HG03095 (cell line): Measurements from ENCODE around the gene DHRS2.
"Not testable (repeated sequence)": the region's sequence is repeated elsewhere in the genome, so short reads cannot be mapped to it uniquely, and the experiment has no call there.

Experiments used
- ATAC-seq: cut with Tn5 transposase; IDR thresholded peaks from one replicate; pipeline ENCODE4 v1.9.1; 2021; ENCODE audit warnings: moderate library complexity; ENCODE audit not compliant: unreplicated experiment

The DHRS2 gene

DNA sequence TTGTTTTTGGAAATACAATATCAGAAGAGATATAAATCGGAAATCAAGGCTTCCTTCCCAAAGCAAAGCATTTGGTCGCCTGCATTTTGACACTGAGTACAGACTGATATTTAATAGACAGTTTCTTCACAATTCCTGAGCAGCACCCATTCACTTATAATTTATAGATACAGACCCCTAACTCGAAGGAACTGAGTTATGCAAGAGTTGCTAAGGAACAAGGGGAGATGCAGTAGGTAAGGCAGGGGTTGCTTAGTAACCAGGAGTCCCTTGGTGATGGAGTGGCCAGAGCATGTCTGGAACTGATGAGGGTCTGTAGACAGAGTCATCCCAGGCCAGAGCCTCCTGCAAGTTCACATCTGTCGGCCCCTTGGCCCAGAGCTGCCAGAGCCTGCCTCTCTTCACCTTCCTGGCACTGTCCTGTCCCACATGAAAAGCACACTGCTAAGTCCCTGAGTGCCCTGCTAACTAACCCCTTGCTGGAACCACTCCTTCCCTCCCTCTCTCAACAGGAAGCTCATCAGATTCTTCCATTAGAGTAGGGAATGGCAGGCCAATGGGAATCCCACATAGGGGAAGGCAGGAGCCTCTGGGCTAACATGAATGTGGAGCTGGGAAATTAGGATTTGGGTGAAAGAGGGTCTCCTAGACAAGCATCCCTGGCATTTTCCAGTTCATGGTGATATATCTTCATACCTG lies 3.6 kb upstream of the DHRS2 start:
- no peak for ATAC-seq

DNA sequence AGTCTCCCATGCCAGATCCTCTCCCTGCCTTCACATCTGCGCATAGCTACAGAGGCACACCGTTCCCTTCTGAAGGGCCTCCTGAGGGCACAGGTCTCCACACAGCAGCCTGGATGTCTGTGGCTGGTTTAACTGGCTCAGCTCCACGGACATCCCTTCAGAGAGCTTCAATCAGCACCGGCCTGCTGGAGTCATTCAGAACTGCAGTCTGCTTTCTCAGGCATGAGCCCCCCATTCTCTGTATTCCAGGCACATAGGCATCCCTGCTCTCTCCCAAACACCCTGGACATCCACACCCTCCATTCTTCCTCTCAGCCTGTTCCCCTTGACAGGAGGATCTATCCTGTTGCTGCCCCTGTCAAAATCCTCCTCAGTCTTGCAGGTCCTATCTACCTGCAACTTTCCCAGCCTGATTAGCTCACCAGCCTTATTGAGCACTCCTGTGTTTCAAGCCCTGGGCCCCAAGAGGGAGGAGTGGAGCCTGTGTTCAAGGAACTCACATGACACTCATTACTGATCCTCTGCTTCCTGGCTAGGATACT lies 2.9 kb upstream of the DHRS2 start:
- ATAC-seq, result no peak

DNA sequence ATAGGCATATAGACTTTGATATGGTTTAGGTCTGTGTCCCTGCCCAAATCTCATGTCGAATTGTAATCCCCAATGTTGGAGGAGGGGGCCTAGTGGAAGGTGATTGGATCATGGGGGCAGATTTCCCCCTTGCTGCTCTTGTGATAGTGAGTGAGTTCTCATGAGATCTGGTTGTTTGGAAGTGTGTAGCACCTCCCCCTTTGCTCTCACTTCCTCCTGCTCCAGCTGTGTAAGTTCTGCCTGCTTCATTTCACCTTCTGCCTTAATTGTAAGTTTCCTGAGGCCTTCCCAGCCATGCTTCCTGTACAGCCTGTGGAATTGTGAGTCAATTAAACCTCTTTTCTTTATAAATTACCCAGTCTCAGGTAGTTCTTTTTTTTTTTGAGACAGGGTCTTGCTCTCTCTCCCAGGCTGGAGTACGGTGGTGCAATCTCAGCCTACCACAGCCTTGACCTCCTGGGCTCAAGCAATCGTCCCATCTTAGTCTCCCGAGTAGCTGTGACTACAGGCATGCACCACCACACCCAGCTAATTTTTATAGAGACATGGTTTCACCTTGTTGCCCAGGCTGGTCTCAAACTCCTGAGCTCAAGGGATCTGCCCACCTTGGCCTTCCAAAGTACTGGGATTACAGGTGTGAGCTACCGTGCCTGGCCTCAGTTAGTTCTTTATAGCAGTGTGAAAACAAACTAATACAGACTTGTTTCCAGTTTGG lies 1.3 kb upstream of the DHRS2 start:
- not testable (repeated sequence) for ATAC-seq

DNA sequence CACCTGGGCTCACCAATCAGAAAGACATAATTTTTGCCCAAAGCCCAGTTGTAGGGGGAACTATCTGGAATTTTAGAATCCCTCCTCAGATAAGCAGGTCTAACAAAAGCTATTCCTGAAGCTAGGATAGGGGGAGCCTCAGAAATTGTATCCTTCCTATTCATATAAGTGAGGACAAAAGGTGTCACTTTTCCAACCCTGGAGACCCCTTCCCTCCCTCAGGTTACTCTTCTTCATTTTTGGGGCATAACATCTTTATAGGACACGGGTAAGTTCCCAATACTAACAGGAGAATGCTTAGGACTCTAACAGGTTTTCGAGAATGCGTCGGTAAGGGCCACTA lies 1.1 kb downstream of the DHRS2 start:
- ATAC-seq, result not testable (repeated sequence)

DNA sequence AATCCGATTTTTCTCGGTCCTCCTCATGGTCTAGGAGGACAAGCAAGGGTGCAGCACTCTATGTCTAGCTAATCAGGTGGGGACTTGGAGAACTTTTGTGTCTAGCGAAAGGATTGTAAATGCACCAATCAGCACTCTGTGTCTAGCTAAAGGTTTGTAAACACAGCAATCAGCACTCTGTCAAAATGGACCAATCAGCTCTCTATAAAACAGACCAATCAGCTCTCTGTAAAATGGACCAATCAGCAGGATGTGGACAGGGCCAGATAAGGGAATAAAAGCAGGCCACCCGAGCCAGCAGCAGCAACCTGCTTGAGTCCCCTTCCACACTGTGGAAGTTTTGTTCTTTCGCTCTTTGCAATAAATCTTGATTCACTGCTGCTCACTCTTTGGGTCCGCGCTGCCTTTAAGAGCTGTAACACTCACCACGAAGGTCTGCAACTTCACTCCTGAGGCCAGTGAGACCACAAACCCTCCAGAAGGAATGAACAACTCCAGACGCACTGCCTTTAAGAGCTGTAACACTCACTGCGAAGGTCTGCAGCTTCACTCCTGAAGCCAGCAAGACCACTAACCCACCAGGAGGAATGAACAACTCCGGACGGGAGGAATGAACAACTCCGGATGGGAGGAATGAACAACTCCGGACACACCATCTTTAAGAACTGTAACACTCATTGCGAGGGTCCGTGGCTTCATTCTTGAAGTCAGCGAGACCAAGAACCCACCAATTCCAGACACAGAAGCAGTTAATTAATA lies 1.7 kb downstream of the DHRS2 start:
- not testable (repeated sequence) for ATAC-seq

DNA sequence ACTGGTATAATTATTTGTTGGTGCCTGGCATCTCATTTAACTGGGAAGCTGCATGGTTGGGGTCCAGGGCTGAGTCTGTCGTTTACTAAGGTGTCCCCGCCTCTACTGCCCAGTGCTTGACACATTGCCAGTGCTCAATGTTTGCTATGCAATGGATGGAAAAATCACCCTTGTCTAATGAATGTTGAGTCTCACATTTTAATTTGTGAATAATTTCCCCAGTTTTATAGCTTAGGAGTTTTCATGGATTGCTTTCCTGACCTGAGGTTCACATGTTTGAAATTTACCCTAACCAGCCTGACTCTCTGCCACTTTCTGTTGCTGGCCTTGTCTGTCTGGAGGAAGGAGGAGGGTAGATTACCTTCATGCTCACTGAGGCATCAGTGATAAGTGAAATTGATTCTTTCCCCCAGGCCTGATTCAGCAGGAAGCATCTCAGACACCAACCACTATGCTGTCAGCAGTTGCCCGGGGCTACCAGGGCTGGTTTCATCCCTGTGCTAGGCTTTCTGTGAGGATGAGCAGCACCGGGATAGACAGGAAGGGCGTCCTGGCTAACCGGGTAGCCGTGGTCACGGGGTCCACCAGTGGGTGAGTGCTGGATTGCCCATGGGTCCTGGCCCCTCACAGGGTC lies 2.4 kb downstream of the DHRS2 start:
- no peak for ATAC-seq

DNA sequence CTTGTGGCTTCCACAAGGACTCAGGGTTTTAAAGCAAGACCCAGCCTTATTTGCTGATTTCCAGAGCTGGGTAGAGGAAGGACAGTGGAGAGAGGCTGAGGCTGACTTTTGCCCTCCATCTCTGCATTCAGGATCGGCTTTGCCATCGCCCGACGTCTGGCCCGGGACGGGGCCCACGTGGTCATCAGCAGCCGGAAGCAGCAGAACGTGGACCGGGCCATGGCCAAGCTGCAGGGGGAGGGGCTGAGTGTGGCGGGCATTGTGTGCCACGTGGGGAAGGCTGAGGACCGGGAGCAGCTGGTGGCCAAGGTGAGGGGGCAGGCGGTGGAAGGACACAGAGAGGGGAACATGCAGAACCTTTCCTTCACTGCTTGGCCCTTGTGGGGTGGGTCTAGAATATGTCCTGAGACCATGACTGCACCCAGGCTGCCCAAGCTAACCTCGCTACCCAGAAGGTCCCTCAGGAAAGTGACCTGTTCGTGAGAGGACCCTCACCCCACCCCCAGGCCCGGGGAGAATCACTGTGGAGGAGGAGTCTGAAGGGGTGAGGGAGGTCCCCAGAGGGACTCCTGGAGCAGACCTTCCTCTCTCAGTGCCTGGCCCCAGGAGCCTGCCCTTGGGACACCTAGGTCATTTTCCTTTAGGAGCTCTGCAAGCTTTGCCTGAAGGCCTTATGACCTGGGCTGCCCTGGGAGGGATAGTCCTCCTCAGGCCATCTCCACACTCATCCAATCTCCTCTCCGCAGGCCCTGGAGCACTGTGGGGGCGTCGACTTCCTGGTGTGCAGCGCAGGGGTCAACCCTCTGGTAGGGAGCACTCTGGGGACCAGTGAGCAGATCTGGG lies 3.1 kb downstream of the DHRS2 start:
- ATAC-seq, result no peak

DNA sequence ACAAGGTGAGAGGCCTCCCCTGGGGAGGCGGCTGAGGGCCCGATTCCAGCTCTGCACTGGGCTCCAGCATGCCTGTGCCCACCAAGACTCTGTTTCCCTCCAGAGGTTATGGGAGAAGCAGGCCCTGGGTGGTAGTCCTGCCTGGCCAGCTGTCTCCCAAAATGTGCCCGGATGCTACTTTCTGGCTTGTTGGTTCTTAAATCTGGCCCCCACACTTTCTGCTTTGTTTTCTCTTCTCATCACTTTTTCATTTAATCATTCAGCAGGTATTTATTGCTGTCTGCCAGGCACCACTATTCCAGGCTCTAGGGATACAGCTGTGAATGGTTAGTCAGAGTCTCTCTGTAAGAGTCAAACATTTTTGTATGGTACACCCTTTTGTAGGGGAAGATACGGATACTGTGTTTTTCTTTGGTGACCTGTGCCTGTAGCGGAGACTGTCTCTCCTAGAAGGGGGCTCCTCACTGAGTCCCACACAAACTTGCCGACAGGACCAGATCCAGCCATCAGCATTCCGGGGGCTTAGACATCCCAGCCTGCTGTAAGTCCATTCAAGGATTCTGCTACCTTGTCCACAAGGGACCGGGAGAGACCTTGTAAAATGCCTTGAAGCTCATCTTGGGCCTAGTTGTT lies 3.8 kb downstream of the DHRS2 start:
- no peak for ATAC-seq

DNA sequence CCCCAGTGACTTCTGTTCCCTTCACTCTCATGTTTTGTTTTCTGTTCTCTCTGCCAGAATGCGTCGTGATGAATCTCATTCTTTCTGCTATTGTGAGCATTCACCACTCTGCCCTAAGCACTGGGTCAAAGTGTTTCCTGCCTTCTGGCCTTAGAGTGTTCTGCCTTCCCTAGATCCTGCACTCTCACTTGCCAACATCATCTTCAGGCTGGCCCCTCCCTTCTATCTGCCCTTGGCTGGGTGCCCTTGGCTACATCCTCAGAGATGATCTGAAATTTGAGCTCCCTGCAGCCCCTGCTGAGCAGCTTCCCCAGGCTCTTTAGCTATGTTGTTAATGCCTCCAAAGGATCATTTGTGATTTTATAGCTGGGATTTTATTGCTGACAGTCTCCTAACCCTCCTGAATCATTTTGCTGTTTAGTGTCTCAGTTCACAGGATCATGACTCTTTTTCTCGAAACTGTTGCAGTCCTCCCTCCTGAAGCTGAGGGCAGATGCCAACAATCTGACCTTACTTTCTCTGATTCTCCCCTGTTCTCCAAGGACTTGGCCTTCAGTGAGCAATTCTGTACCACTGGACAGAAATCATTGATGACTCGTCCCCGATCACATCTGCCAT lies 4.5 kb downstream of the DHRS2 start:
- no peak for ATAC-seq

DNA sequence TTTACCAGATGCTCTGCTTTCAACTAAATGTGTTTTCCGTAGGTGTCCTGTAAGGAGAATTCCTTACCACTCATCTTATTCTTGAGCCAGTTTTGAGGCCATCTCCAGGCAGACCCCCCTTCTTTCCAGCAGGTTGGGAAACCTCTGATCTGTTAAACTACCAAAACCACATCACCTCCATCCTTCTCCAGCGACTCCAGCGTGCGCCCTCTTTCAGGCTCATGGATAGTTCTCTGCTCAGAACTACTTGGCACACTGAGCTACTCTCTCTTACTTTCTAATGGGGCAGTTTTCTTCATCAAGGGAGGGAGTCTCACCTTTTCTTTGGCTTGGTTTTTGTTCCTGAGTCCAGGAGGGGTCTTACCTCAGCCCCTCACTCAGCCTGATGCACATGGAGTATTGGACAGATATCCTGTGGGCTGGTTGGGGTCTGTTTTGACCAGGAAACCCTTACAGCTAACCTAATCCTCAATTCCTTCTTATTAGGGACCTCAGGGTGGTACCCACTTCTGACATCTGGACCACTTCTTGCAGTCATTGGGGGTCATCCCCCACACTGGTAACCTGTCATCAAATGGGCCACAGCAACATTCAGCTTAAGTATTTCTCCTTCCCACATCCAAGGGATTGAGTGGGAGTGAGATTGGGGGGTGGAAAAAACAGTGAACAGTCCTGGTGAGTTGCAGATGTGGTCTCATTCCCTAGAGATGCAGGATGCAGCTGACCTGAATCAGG lies 5.2 kb downstream of the DHRS2 start:
- no peak for ATAC-seq

DNA sequence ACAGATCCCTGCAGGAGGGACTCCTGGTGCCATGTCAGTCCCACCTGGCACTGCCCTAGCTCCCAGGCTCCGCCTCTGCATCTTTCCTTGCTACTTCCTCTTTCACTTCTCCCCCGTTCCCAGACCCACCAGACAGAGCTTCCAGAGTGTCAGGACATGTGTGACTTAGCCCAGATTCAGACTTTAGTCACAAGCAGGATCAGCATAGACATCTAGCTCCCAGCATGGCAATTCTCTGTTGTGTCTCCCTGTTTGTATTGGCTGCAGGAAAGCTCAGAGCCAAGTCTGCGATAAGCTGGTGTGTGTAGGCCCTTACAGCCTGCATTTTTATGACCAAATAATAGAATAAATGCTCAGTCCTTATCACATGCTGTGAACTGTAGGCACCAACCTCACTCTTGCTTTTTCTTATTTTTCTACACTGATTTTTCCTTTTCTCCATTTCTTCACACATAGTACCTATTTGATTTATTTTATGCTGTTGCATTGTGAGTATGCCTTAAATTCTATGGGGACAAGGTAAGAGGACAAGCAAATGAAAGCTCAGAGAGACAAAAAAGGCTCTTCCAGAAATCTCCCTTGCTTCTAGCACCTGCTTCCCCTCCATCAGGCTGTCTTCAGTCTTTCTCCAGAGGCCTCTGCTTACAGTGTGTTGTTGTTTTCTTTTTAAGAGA lies 5.9 kb downstream of the DHRS2 start:
- ATAC-seq, result no peak

DNA sequence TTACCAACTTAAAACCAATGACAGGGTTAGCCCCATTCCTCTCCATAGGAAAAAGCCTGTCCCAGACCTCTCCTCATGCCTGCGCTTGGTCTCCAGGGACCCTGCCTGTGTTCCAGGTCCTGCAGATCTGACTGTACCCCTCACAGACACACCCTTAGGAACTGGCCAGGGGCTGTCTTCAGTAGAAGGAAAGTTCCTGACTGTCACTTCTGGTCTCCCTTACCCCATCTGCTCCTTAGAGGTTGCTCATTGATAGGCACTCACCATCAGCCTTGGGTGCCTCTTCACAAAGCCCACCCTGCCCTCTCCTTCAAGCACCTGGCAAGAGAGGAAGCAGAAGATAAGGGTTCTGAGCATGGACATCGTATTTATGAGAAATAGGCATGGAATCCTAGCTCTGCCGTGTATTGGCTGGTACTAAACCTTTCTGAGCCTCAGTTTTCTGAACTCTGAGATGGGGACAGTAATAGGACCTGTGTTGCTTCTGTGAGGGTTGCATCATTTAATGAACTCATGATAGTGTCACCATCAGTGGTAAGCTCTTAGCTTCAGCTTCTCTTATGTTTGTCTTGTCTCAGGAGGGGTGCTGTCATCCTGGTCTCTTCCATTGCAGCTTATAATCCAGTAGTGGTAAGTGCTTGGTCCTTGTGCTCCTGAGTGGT lies 7.5 kb downstream of the DHRS2 start:
- no peak for ATAC-seq

DNA sequence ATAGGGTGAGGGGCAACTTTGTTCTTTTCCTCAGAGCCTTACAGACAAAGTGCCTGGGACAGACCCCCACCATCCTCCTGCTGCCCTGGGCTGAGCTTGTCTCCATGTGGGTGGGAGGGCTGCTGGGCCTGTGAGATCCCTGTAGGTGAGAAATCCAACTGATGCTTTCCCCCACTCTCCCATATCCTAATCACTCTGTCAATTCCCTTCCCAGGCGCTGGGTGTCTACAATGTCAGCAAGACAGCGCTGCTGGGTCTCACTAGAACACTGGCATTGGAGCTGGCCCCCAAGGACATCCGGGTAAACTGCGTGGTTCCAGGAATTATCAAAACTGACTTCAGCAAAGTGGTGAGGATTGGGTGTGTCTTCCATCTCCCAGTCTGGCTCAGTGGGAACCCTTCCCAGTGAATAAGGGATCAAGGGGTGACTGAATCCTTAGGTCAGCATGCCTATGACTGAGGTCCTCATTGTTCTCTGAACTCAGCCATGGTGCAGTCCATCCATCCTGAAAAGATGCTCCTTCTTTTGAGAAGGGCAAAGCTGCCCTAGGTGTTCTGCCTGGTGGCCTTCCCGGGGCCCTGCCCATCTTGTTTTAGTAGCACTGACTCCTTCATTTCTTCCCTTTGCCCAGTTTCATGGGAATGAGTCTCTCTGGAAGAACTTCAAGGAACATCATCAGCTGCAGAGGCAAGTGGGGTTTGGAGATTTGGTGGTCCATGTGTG lies 8.2 kb downstream of the DHRS2 start:
- ATAC-seq, result no peak

DNA sequence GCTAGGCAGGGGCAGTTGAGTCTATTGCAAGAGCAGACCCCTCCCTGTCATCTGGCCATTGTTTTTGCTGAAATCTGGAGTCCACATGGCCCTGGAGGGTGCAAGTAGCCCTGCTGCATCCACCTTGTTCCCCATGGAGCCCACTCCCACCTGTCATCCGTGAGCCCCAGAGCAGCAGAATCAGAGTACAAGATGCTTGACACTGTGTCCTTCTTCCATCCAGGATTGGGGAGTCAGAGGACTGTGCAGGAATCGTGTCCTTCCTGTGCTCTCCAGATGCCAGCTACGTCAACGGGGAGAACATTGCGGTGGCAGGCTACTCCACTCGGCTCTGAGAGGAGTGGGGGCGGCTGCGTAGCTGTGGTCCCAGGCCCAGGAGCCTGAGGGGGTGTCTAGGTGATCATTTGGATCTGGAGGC lies 8.8 kb downstream of the DHRS2 start:
- ATAC-seq, result no peak

DNA sequence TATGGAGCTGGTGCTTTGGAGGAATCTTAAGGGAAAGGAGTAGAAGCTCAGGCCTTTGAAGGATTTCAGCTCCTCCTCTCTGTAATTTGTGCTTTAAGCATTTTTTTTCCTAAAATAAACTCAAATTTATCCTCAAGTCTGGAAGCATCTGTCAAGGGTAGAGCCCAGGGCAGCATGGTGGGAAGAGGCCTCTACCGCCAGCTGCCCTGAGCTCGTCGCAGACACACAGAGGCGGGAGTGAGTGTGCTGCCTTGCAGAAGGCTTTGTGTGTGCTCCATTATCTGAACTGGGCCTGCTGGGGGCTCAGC lies 9.3 kb downstream of the DHRS2 start:
- no peak for ATAC-seq

DNA sequence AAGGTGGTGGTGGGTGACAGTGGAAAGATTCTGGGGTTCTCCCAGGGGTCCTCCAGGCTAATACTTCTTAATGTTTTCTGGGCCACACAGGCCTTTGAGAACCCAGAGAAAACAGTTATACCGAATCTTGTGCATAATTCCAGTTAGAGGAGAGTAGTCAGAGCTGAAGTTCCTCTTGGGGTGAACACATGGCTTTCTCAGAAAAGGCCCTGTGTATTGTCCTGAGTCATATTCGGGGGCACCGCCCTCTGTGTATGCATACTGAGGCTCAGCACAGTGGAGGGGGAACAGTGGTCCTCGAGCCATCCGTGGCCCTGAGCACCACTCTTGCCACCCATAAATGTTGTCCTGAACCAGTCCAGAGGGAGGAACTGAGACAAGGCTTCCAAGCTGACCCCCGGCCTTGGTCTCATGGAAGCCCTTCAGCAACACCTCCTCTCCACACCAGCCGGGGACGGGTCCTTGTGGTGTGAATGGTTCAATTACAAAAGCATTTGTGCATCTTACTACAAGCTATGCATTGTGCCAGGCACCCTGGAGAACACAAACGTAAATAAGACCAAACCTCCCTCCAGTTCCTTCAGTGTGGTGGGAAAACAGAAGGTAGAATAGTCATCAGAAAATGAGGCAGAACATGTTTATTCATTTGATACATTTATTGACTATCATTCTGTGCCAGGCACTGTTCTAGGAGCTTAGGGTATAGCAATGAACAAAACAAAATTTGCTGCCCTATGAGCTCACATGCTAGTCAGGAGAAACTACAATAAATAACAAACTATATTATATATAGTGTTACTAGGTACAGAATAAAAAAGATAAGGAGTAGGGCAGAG lies 9.9 kb downstream of the DHRS2 start:
- ATAC-seq, result no peak
